A549 (cell line): ENCODE measurements around the gene SNX3. TPM values are rescaled to one million over a fixed set of nuclear protein-coding genes. Genes with fewer than 3 reads are reported as not detected.

ENCODE experiments used
- ATAC-seq, 2 experiments: fragments of 200-7000 bp in 1 of 2; fragments of >200 bp in 1 of 2; cut with Nextera tagmentation in 1 of 2; cut with Tn5 transposase in 1 of 2; 3 replicates each; pipeline versions ENCODE4 v1.8.0 to v1.9.1; 2018 to 2020; ENCODE audit warnings: mild to moderate bottlenecking in 1 of 2, moderate library complexity in 1 of 2
- CTCF ChIA-PET: fragments of 300-600 bp; sonication (Branson Sonifier 250); formaldehyde crosslinking; extraction: SDS; loops from one replicate; lab custom pipeline; 2021; ENCODE audit warnings: antibody characterized with exemption, inconsistent platforms; lab: Yijun Ruan, JAX
- POLR2A ChIA-PET: fragments of 350-600 bp; formaldehyde crosslinking; extraction: SDS; loops from one replicate; lab custom pipeline; 2021; ENCODE audit warnings: antibody characterized with exemption, inconsistent platforms; lab: Yijun Ruan, JAX
- DNase-seq, 2 experiments: peaks; one replicate each; pipeline versions ENCODE4 v3.0.0 to v3.0.0-alpha.2; 2011 to 2016; ENCODE audit warnings: low read depth in 1 of 2, low spot score in 1 of 2
- FAIRE-seq: peaks from 2 replicates; lab custom pipeline; 2011; peaks lifted over from hg19 to GRCh38; lab: Jason Lieb, UNC
- H3K27ac ChIP-seq, 2 experiments: fragments of >200 bp; sonication (Bioruptor Twin); formaldehyde crosslinking; 3 replicates each; pipeline ENCODE4 v1.5.1; 2016 to 2017
- H3K4me1 ChIP-seq: fragments of >200 bp; sonication (Bioruptor Twin); formaldehyde crosslinking; 3 replicates; pipeline ENCODE4 v1.6.1; 2016
- H3K4me2 ChIP-seq: fragments of >200 bp; sonication (Bioruptor Twin); formaldehyde crosslinking; 3 replicates; pipeline ENCODE4 v1.6.1; 2016
- H3K4me3 ChIP-seq: fragments of >200 bp; sonication (Bioruptor Twin); formaldehyde crosslinking; 3 replicates; pipeline ENCODE4 v1.5.1; 2016
- H3K9me3 ChIP-seq: fragments of >200 bp; sonication (Bioruptor Twin); formaldehyde crosslinking; 3 replicates; pipeline ENCODE4 v1.6.1; 2016
- CBX2 ChIP-seq: fragments of 200-600 bp; sonication (generic); IDR thresholded peaks from 2 replicates; pipeline ENCODE4 v1.6.1; 2016; ENCODE audit warnings: low read depth, mild to moderate bottlenecking, borderline replicate concordance
- CHD2 ChIP-seq: fragments of 150-350 bp; IDR thresholded peaks from 2 replicates; pipeline ENCODE4 v1.6.1; 2014; ENCODE audit warnings: low read length; ENCODE audit not compliant: partially characterized antibody
- EHF ChIP-seq: fragments of 250-450 bp; sonication (Bioruptor Pico); IDR thresholded peaks from 2 replicates; pipeline ENCODE4 v1.5.0; 2020; ENCODE audit warnings: mild to moderate bottlenecking
- GATA3 ChIP-seq: IDR thresholded peaks from 2 replicates; pipeline ENCODE4 v1.6.1; 2012; ENCODE audit warnings: borderline replicate concordance
- HOXB5 ChIP-seq: fragments of 250-450 bp; sonication (Bioruptor Pico); IDR thresholded peaks from 2 replicates; pipeline ENCODE4 v1.5.0; 2020; ENCODE audit warnings: mild to moderate bottlenecking, moderate library complexity
- JUN ChIP-seq, 2 experiments: fragments of >200 bp; sonication (Bioruptor Twin); formaldehyde crosslinking; IDR thresholded peaks; 2 replicates in 1 of 2; 3 replicates in 1 of 2; pipeline ENCODE4 v1.6.1; 2016 to 2017
- NR3C1 ChIP-seq: fragments of >200 bp; sonication (Bioruptor Twin); formaldehyde crosslinking; IDR thresholded peaks from 3 replicates; pipeline ENCODE4 v1.6.1; 2017
- RAD21 ChIP-seq, 2 experiments: fragments of >200 bp in 1 of 2; sonication (Bioruptor Twin) in 1 of 2; formaldehyde crosslinking in 1 of 2; IDR thresholded peaks in 1 of 2; conservative IDR thresholded peaks in 1 of 2; 2 replicates in 1 of 2; 3 replicates in 1 of 2; pipeline ENCODE4 v1.6.1; 2012 to 2018; ENCODE audit warnings: inconsistent platforms in 1 of 2
- TFCP2L1 ChIP-seq: fragments of 250-450 bp; sonication (Bioruptor Pico); IDR thresholded peaks from 2 replicates; pipeline ENCODE4 v1.5.0; 2021; ENCODE audit warnings: mild to moderate bottlenecking
- ZFP36 ChIP-seq: fragments of 450-650 bp; IDR thresholded peaks from 2 replicates; pipeline ENCODE4 v1.6.1; 2014; ENCODE audit warnings: borderline replicate concordance; ENCODE audit not compliant: partially characterized antibody
- ZSCAN20 ChIP-seq: fragments of 250-450 bp; sonication (Bioruptor Pico); IDR thresholded peaks from 2 replicates; pipeline ENCODE4 v1.8.0; 2022; ENCODE audit warnings: mild to moderate bottlenecking, moderate library complexity
- WGBS: methylation state at CpG from one replicate; pipeline ENCODE4 v1.1.6; 2017; ENCODE audit errors: missing lambda C conversion rate; 5-methylcytosine and 5-hydroxymethylcytosine counted together
- polyA plus RNA-seq, 4 experiments: library from polyadenylated mRNA; depleted of rRNA in 3 of 4; stranded (reverse); fragments of >200 nt; fragmentation: RNase III in 1 of 4; extraction: RNeasy Plus Mini Kit Qiagen cat#74134 plus additional on column Dnase treatment in 1 of 4; gene quantifications; 2 replicates in 3 of 4; 3 replicates in 1 of 4; pipeline ENCODE4 v1.2.3, GENCODE V29; 2011 to 2017
- small RNA-seq, 6 experiments: library from RNA; depleted of rRNA; stranded (forward); fragments of <200 nt; gene quantifications; one replicate each; pipeline ENCODE3, GENCODE V24; 2012
- TF ChIP-seq, protein P1 (sequence below): fragments of 150-350 bp; IDR thresholded peaks from 2 replicates; pipeline ENCODE4 v1.6.1; 2014; ENCODE audit warnings: low read depth, mild to moderate bottlenecking, low read length
- TF ChIP-seq, protein P2 (sequence below): fragments of 450-650 bp; IDR thresholded peaks from 2 replicates; pipeline ENCODE4 v1.6.1; 2014; ENCODE audit warnings: antibody characterized with exemption
- TF ChIP-seq, protein P3 (sequence below): IDR thresholded peaks from 2 replicates; pipeline ENCODE4 v1.6.1; 2012

The SNX3 gene
- polyA plus RNA-seq, 2 of the 4 experiments (the other 2 are of a cell fraction): 106 to 214 TPM

DNA sequence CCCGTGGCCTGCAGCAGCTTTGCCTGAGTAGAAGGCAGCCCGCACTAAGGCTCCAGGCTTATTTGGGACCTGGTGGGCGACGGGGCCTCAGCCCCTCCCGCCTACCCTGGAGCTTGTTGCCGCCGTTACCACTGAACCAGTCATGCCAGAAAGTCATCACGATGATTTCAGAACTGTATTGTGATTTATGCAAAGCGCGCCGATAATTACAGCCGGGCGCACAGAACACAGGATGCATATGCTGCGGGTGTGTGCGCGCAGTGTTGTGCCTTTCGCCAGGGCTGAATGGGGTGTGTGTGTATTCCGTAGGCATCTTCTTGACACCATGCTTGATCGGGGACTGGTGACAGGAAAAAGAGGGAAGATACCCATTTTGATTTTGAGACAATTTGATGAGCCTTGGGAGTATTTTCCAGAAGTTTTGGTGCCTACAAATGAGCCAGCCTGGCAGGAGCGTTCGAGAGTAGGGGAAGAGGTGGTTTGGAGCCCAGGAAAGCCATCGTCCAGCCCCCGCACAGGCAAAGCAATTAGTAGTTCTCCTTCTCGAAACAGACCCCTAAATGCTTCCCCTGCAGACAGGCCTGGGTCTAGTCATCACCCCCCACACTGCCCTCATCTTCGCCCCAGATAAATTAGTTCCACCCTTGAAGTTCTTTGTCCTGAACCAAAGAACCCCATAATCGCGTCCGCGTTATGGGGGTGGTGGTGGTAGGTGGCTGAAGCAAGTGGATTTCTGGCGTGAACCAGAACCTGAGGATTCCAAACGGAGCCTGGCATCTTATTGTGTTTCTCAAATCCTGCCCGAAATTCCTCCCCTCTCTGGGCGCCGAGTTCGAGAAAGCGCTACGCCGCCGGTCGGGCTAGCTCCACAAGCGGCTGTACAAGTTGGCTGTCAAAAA is 96.9 kb downstream of the SNX3 start (continued):
- TF ChIP-seq TFCP2L1 (CRISPR knock-in tag) (no peak), ZSCAN20 (no peak), HOXB5 (CRISPR knock-in tag) (no peak), RAD21 (conservative IDR thresholded peaks at IDR 0.05 in 1 of 2, IDR thresholded peaks at IDR 0.05 in 1 of 2) (no peak), CHD2 (no peak), CBX2 (no peak)
- TF ChIP-seq, protein P1, sequence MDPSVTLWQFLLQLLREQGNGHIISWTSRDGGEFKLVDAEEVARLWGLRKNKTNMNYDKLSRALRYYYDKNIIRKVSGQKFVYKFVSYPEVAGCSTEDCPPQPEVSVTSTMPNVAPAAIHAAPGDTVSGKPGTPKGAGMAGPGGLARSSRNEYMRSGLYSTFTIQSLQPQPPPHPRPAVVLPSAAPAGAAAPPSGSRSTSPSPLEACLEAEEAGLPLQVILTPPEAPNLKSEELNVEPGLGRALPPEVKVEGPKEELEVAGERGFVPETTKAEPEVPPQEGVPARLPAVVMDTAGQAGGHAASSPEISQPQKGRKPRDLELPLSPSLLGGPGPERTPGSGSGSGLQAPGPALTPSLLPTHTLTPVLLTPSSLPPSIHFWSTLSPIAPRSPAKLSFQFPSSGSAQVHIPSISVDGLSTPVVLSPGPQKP: no peak
- TF ChIP-seq, protein P2, sequence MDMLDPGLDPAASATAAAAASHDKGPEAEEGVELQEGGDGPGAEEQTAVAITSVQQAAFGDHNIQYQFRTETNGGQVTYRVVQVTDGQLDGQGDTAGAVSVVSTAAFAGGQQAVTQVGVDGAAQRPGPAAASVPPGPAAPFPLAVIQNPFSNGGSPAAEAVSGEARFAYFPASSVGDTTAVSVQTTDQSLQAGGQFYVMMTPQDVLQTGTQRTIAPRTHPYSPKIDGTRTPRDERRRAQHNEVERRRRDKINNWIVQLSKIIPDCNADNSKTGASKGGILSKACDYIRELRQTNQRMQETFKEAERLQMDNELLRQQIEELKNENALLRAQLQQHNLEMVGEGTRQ: no peak
- TF ChIP-seq, protein P3, sequence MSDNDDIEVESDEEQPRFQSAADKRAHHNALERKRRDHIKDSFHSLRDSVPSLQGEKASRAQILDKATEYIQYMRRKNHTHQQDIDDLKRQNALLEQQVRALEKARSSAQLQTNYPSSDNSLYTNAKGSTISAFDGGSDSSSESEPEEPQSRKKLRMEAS: no peak

DNA sequence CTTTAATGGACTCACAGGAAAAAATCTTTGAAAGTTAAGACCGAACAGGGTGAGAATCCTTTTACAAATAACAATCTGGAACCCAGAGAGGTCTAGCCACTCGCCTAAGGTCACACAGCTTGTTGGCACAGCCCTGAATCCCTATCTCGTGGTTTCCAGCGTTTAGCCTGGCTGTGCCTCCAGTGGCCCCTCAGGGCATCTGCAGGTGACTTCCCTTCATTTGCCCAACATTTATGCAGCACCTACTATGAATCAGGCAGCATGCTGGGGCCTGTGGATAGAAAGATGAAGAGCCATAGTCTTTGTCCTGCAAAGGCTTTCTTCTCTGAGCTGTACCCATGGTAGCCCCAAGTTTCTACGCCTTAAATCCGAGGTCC is 97.6 kb downstream of the SNX3 start:
- Histone ChIP-seq H3K4me1 (no peaks in the 10 kb centered on the region; the same call in 2 of the 3 replicates), H3K4me3 (no peak overlapping the region), H3K27ac (no peak overlapping the region), H3K9me3 (no peaks in the 10 kb centered on the region), H3K4me2 (no peak overlapping the region)
- ATAC-seq (peak; percentile 64 to 68; a peak in 5 of 6 replicates), DNase-seq (peak in 1 of 2 experiments; percentile 36), FAIRE-seq (no peak)
- 8% methylated on average over 4 of the region's 6 CpGs for WGBS
- TF ChIP-seq EHF (CRISPR knock-in tag): no peak
- no peak for TF ChIP-seq JUN (IDR thresholded peaks at IDR 0.05)
- peak; percentile 83 for TF ChIP-seq ZFP36
- ChIA-PET POLR2A (no interaction called here), CTCF (interaction anchor here (1.2 to 1.6 kb wide), 3 partner anchors 13 to 49 kb away, joined by 3 to 5 read pairs (median 5); no protein-coding TSS in a partner anchor)

DNA sequence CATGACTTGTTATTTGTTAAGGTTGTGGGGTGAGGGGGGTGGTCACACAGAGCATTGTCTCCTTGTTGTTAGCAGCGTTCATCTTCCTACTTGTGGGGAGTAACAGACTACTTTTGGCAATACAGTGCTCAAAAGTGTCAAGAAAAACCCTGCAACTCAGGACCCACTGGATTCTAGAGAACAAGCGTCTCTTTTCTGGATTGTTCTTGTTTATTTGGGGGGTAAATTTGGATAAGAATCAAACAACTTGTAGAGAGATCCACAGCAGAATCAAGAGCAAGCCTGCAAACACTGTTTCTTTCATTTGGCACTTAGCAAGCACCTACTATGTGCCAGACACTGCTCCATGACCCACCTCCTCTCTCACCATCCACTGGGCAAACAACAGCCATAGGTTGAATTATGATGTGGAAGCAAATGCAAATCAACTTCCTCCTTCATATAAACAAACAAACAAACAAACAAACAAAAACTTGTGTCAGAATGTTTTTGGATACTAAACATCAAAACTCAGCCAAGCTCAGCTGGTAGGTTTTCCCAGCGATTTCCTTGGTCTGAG is 99.0 kb downstream of the SNX3 start:
- CTCF ChIA-PET: interaction anchor here (1.5 to 1.6 kb wide), 2 partner anchors 15 to 48 kb away, joined by 5 read pairs; no protein-coding TSS in a partner anchor
- POLR2A ChIA-PET: no interaction called here
- TF ChIP-seq NR3C1 (no peak), GATA3 (no peak), CHD2 (no peak)
- no peaks in the 10 kb centered on the region; the same call in 2 of the 3 replicates for H3K9me3 ChIP-seq
- no peak for FAIRE-seq
- no peak overlapping the region for H3K27ac ChIP-seq
- no peak overlapping the region for H3K4me2 ChIP-seq
- peaks cover 6% of the 10 kb centered on the region; the same call in 1 of the 3 replicates for H3K4me1 ChIP-seq
- no peak for DNase-seq
- ATAC-seq: no peak
- no peak overlapping the region for H3K4me3 ChIP-seq
- 27% methylated on average over 3 of the region's 3 CpGs for WGBS

Small RNA genes lying within 50 kb of the gene (small RNA-seq; reads per million reads assigned to genes)
- 0 reads per million in 6 experiments for gene RNA5SP212
- gene RNU6-1144P: 0 to 0.19 (median 0) reads per million in 6 experiments
- 0 reads per million in 6 experiments for gene Z98742.2

Other genes starting within 250 kb of the SNX3 start
- gene OSTM1, start 186.3 kb downstream of the SNX3 start, polyA plus RNA-seq (2011; rRNA removed): 41.7 and 49.6 TPM in 2 replicates
- 16.8 to 18.0 TPM (median 17.9 TPM) in 3 replicates for gene OSTM1, start 186.3 kb downstream of the SNX3 start, polyA plus RNA-seq (2017; fragmentation: RNase III; extraction: RNeasy Plus Mini Kit Qiagen cat#74134 plus additional on column Dnase treatment)
- 0.03 TPM in 1 of 2 replicates, not detected in the other for gene NR2E1, start 95.0 kb downstream of the SNX3 start, polyA plus RNA-seq (2011; rRNA removed)
- 0.08 TPM in 2 of 3 replicates, not detected in the other for gene NR2E1, start 95.0 kb downstream of the SNX3 start, polyA plus RNA-seq (2017; fragmentation: RNase III; extraction: RNeasy Plus Mini Kit Qiagen cat#74134 plus additional on column Dnase treatment)
- gene AFG1L, start 34.0 kb upstream of the SNX3 start, polyA plus RNA-seq (2011; rRNA removed): 2.1 and 2.3 TPM in 2 replicates
- 1.3 to 1.5 TPM (median 1.3 TPM) in 3 replicates for gene AFG1L, start 34.0 kb upstream of the SNX3 start, polyA plus RNA-seq (2017; fragmentation: RNase III; extraction: RNeasy Plus Mini Kit Qiagen cat#74134 plus additional on column Dnase treatment)